ENCODE data around the gene OR52E2. TPM values are rescaled to one million over a fixed set of nuclear protein-coding genes. Genes with fewer than 3 reads are reported as not detected.

Gene OR52E2
- total and polyA plus RNA-seq, 2 donors from 2014 or later, result not detected

DNA sequence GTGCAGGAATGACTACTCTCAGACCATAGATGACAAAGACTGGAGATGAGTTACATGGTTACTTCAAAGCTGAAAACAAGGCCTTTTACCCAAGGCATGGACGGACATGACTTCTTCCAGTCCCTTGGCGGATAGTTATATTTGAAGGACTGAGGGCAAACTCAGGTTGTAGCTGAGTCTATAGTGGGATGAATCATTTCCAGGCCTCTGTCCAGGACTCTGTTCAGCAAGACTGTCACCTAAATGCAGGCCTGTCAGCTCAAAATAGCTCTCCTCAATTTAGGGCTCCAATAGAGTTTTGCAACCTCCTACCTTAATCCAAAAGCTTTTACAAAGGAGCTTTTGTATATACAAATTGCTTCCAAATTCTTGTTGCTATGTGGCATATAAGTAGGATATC is 37.4 kb downstream of the OR52E2 start:
- peaks cover 0 to 5% (median 0%) of the 10 kb centered on the region in 3 donors for H3K9me3 ChIP-seq (ENCODE audit: control insufficient read depth in 2 of 3, insufficient read depth in 1 of 3, low read length in 3 of 3)
- H3K36me3 ChIP-seq (ENCODE audit: control insufficient read depth in 2 of 3, insufficient read depth in 3 of 3, low read length in 3 of 3), result no peaks in the 10 kb centered on the region
- H3K4me3 ChIP-seq (ENCODE audit: low read length in 3 of 3), result no peak overlapping the region
- H3K9ac ChIP-seq (ENCODE audit: low read length in 3 of 3), result no peak overlapping the region
- H3K27ac ChIP-seq (ENCODE audit: low read depth in 2 of 2, low read length in 2 of 2), result no peak overlapping the region
- no peaks in the 10 kb centered on the region for H3K27me3 ChIP-seq (ENCODE audit: control insufficient read depth, insufficient read depth, low read length)
- FAIRE-seq (no peak), DNase-seq (no peak)
- TF ChIP-seq, protein P1, sequence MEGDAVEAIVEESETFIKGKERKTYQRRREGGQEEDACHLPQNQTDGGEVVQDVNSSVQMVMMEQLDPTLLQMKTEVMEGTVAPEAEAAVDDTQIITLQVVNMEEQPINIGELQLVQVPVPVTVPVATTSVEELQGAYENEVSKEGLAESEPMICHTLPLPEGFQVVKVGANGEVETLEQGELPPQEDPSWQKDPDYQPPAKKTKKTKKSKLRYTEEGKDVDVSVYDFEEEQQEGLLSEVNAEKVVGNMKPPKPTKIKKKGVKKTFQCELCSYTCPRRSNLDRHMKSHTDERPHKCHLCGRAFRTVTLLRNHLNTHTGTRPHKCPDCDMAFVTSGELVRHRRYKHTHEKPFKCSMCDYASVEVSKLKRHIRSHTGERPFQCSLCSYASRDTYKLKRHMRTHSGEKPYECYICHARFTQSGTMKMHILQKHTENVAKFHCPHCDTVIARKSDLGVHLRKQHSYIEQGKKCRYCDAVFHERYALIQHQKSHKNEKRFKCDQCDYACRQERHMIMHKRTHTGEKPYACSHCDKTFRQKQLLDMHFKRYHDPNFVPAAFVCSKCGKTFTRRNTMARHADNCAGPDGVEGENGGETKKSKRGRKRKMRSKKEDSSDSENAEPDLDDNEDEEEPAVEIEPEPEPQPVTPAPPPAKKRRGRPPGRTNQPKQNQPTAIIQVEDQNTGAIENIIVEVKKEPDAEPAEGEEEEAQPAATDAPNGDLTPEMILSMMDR (IDR thresholded peaks at IDR 0.05; ENCODE audit: borderline replicate concordance, extremely low read depth, insufficient read depth), result no peak
- intact Hi-C loops (cut with DNase I), result no loop called here
- H3K4me1 ChIP-seq (ENCODE audit: control insufficient read depth in 2 of 3, insufficient read depth in 2 of 3, low read depth in 1 of 3, low read length in 3 of 3), result no peaks in the 10 kb centered on the region

DNA sequence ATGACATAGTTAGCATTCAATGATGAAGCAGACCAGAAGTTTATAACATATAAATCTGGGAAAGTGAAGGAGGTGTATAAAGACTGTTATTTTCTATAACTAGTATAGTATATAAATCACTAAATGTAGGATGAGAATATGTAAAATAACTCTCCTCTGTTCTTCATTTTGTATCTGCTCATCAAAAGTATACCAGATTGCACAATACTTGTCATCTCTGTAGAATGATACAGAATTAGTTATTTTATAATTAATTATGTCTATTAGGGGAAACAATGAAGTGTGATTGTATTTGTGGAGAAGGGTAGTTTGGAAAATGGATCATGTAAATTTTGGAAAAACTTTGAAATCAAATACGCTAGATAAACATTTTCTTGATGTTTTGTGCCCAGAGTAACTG is 46.4 kb downstream of the OR52E2 start:
- H3K9ac ChIP-seq (ENCODE audit: low read length in 3 of 3), result no peak overlapping the region
- H3K4me1 ChIP-seq (ENCODE audit: control insufficient read depth in 2 of 3, insufficient read depth in 2 of 3, low read depth in 1 of 3, low read length in 3 of 3), result no peaks in the 10 kb centered on the region
- intact Hi-C loops (cut with DNase I), result no loop called here
- H3K27ac ChIP-seq (ENCODE audit: low read depth in 2 of 2, low read length in 2 of 2), result no peak overlapping the region
- TF ChIP-seq, protein P1 (IDR thresholded peaks at IDR 0.05; ENCODE audit: borderline replicate concordance, extremely low read depth, insufficient read depth), result no peak
- no peaks in the 10 kb centered on the region for H3K36me3 ChIP-seq (ENCODE audit: control insufficient read depth in 2 of 3, insufficient read depth in 3 of 3, low read length in 3 of 3)
- no peaks in the 10 kb centered on the region for H3K27me3 ChIP-seq (ENCODE audit: control insufficient read depth, insufficient read depth, low read length)
- H3K9me3 ChIP-seq (ENCODE audit: control insufficient read depth in 2 of 3, insufficient read depth in 1 of 3, low read length in 3 of 3), result no peaks in the 10 kb centered on the region
- no peak overlapping the region for H3K4me3 ChIP-seq (ENCODE audit: low read length in 3 of 3)
- DNase-seq (no peak), FAIRE-seq (no peak)

DNA sequence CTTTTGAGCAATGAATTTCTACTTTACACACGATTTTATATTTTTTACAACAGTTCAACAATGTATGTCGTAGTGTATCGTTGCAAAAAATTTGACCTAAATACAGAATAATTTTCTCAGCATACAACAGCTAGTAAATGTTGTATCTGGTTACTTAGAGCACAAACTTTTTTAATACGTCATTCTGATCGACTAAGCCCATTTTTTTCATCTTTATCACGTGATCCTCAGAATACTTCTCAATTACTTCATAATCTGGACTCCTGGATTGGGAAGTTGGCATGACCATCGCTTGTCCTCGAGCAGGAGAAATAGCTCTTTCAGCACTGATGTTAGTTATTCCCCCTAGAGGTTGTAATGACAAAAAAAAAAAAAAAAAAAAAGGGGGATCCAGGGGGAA is 48.2 kb downstream of the OR52E2 start:
- Histone ChIP-seq H3K9me3 (ENCODE audit: control insufficient read depth in 2 of 3, insufficient read depth in 1 of 3, low read length in 3 of 3) (no peaks in the 10 kb centered on the region), H3K9ac (ENCODE audit: low read length in 3 of 3) (no peak overlapping the region), H3K4me1 (ENCODE audit: control insufficient read depth in 2 of 3, insufficient read depth in 2 of 3, low read depth in 1 of 3, low read length in 3 of 3) (no peaks in the 10 kb centered on the region), H3K36me3 (ENCODE audit: control insufficient read depth in 2 of 3, insufficient read depth in 3 of 3, low read length in 3 of 3) (no peaks in the 10 kb centered on the region), H3K27me3 (ENCODE audit: control insufficient read depth, insufficient read depth, low read length) (no peaks in the 10 kb centered on the region), H3K4me3 (ENCODE audit: low read length in 3 of 3) (no peak overlapping the region), H3K27ac (ENCODE audit: low read depth in 2 of 2, low read length in 2 of 2) (no peak overlapping the region)
- DNase-seq (no peak), FAIRE-seq (no peak)
- intact Hi-C loops (cut with DNase I), result no loop called here
- TF ChIP-seq, protein P1 (IDR thresholded peaks at IDR 0.05; ENCODE audit: borderline replicate concordance, extremely low read depth, insufficient read depth), result no peak

Other genes with a start within 250 kb of the OR52E2 start
- not detected for gene OR51F2, start 238.3 kb downstream of the OR52E2 start, total RNA-seq
- not detected for gene OR51F2, start 238.3 kb downstream of the OR52E2 start, polyA plus RNA-seq (ENCODE audit: insufficient read depth, low read depth, low replicate concordance)
- not detected for gene OR51S1, start 210.4 kb downstream of the OR52E2 start, total RNA-seq
- gene OR51S1, start 210.4 kb downstream of the OR52E2 start, polyA plus RNA-seq (ENCODE audit: insufficient read depth, low read depth, low replicate concordance), result not detected
- gene OR51T1, start 177.7 kb downstream of the OR52E2 start, total RNA-seq, result not detected
- not detected for gene OR51T1, start 177.7 kb downstream of the OR52E2 start, polyA plus RNA-seq (ENCODE audit: insufficient read depth, low read depth, low replicate concordance)
- gene OR51A7, start 155.8 kb downstream of the OR52E2 start, total RNA-seq, result not detected
- not detected for gene OR51A7, start 155.8 kb downstream of the OR52E2 start, polyA plus RNA-seq (ENCODE audit: insufficient read depth, low read depth, low replicate concordance)
- gene OR51G2, start 140.3 kb downstream of the OR52E2 start, total RNA-seq, result not detected
- not detected for gene OR51G2, start 140.3 kb downstream of the OR52E2 start, polyA plus RNA-seq (ENCODE audit: insufficient read depth, low read depth, low replicate concordance)
- not detected for gene OR51G1, start 135.3 kb downstream of the OR52E2 start, total RNA-seq
- not detected for gene OR51G1, start 135.3 kb downstream of the OR52E2 start, polyA plus RNA-seq (ENCODE audit: insufficient read depth, low read depth, low replicate concordance)
- gene OR51A4, start 112.0 kb downstream of the OR52E2 start, total RNA-seq, result not detected
- gene OR51A4, start 112.0 kb downstream of the OR52E2 start, polyA plus RNA-seq (ENCODE audit: insufficient read depth, low read depth, low replicate concordance), result not detected
- not detected for gene OR51A2, start 103.9 kb downstream of the OR52E2 start, total RNA-seq
- gene OR51A2, start 103.9 kb downstream of the OR52E2 start, polyA plus RNA-seq (ENCODE audit: insufficient read depth, low read depth, low replicate concordance), result not detected
- not detected for gene OR51L1, start 64.8 kb downstream of the OR52E2 start, total RNA-seq
- not detected for gene OR51L1, start 64.8 kb downstream of the OR52E2 start, polyA plus RNA-seq (ENCODE audit: insufficient read depth, low read depth, low replicate concordance)
- gene OR52J3, start 13.1 kb downstream of the OR52E2 start, total RNA-seq, result not detected
- not detected for gene OR52J3, start 13.1 kb downstream of the OR52E2 start, polyA plus RNA-seq (ENCODE audit: insufficient read depth, low read depth, low replicate concordance)
- not detected for gene OR52E1, start 9.9 kb upstream of the OR52E2 start, total RNA-seq
- gene OR52E1, start 9.9 kb upstream of the OR52E2 start, polyA plus RNA-seq (ENCODE audit: insufficient read depth, low read depth, low replicate concordance), result not detected
- gene OR52A5, start 78.7 kb upstream of the OR52E2 start, total RNA-seq, result not detected
- not detected for gene OR52A5, start 78.7 kb upstream of the OR52E2 start, polyA plus RNA-seq (ENCODE audit: insufficient read depth, low read depth, low replicate concordance)
- not detected for gene OR52A1, start 95.1 kb upstream of the OR52E2 start, total RNA-seq
- not detected for gene OR52A1, start 95.1 kb upstream of the OR52E2 start, polyA plus RNA-seq (ENCODE audit: insufficient read depth, low read depth, low replicate concordance)
- not detected for gene OR51V1, start 141.1 kb upstream of the OR52E2 start, total RNA-seq
- gene OR51V1, start 141.1 kb upstream of the OR52E2 start, polyA plus RNA-seq (ENCODE audit: insufficient read depth, low read depth, low replicate concordance), result not detected
- gene HBB, start 167.4 kb upstream of the OR52E2 start, total RNA-seq, result 59.9 TPM
- gene HBB, start 167.4 kb upstream of the OR52E2 start, polyA plus RNA-seq (ENCODE audit: insufficient read depth, low read depth, low replicate concordance), result 10.9 TPM
- gene HBD, start 174.9 kb upstream of the OR52E2 start, total RNA-seq, result 1.3 TPM
- 5.6 TPM for gene HBD, start 174.9 kb upstream of the OR52E2 start, polyA plus RNA-seq (ENCODE audit: insufficient read depth, low read depth, low replicate concordance)
- gene HBG1, start 190.2 kb upstream of the OR52E2 start, total RNA-seq, result not detected
- gene HBG1, start 190.2 kb upstream of the OR52E2 start, polyA plus RNA-seq (ENCODE audit: insufficient read depth, low read depth, low replicate concordance), result not detected
- gene HBG2, start 195.2 kb upstream of the OR52E2 start, total RNA-seq, result not detected
- gene HBG2, start 195.2 kb upstream of the OR52E2 start, polyA plus RNA-seq (ENCODE audit: insufficient read depth, low read depth, low replicate concordance), result not detected
- gene HBE1, start 210.3 kb upstream of the OR52E2 start, total RNA-seq, result not detected
- not detected for gene HBE1, start 210.3 kb upstream of the OR52E2 start, polyA plus RNA-seq (ENCODE audit: insufficient read depth, low read depth, low replicate concordance)
- gene OR51B4, start 242.3 kb upstream of the OR52E2 start, total RNA-seq, result not detected
- gene OR51B4, start 242.3 kb upstream of the OR52E2 start, polyA plus RNA-seq (ENCODE audit: insufficient read depth, low read depth, low replicate concordance), result not detected

All from kidney (tissue), 14 donors.